ENCODE results near the gene SMG9.
A peak's percentile ranks its signal among the peaks of the same experiment; 100 is the strongest.

The SMG9 gene

GRCh38 chr19:43735957-43736356, 18.8 kb downstream of the SMG9 start:
- H3K9me3 Mint-ChIP-seq: no peaks in the 10 kb centered on the region
- H3K36me3 Mint-ChIP-seq (ENCODE audit: low read depth): peaks cover 86% of the 10 kb centered on the region
- peaks cover 9% of the 10 kb centered on the region for H3K4me1 Mint-ChIP-seq
- H3K4me3 Mint-ChIP-seq: no peak overlapping the region
- no peaks in the 10 kb centered on the region for H3K27me3 Mint-ChIP-seq (ENCODE audit: low read depth)
- TF ChIP-seq CTCF (IDR thresholded peaks at IDR 0.05; ENCODE audit: unreplicated experiment in 3 of 3): no peak
- H3K27ac Mint-ChIP-seq: no peak overlapping the region

- no peaks in the 10 kb centered on the region for H3K27me3 Mint-ChIP-seq (ENCODE audit: low read depth)
- peaks cover 80% of the 10 kb centered on the region for H3K36me3 Mint-ChIP-seq (ENCODE audit: low read depth)
- no peak overlapping the region for H3K4me3 Mint-ChIP-seq
- H3K27ac Mint-ChIP-seq: no peak overlapping the region
- peaks cover 12% of the 10 kb centered on the region for H3K4me1 Mint-ChIP-seq
- no peaks in the 10 kb centered on the region for H3K9me3 Mint-ChIP-seq
- TF ChIP-seq CTCF (IDR thresholded peaks at IDR 0.05; ENCODE audit: unreplicated experiment in 3 of 3): no peak
These were observed 19.7 kb downstream of the SMG9 start for GRCh38 chr19:43735013-43735412.

- no peak overlapping the region for H3K4me3 Mint-ChIP-seq
- no peaks in the 10 kb centered on the region for H3K27me3 Mint-ChIP-seq (ENCODE audit: low read depth)
- no peak for TF ChIP-seq CTCF (IDR thresholded peaks at IDR 0.05; ENCODE audit: unreplicated experiment in 3 of 3)
- peak overlapping the region; percentile 33 to 58 (median 34) for H3K27ac Mint-ChIP-seq
- H3K36me3 Mint-ChIP-seq (ENCODE audit: low read depth): peaks cover 78% of the 10 kb centered on the region
- H3K4me1 Mint-ChIP-seq: peaks cover 13% of the 10 kb centered on the region
- H3K9me3 Mint-ChIP-seq: no peaks in the 10 kb centered on the region
These were observed 22.9 kb downstream of the SMG9 start for GRCh38 chr19:43731846-43732245.

- no peaks in the 10 kb centered on the region for H3K27me3 Mint-ChIP-seq (ENCODE audit: low read depth)
- no peak overlapping the region for H3K27ac Mint-ChIP-seq
- TF ChIP-seq CTCF (IDR thresholded peaks at IDR 0.05; ENCODE audit: unreplicated experiment in 3 of 3): no peak
- H3K36me3 Mint-ChIP-seq (ENCODE audit: low read depth): peaks cover 73% of the 10 kb centered on the region
- no peak overlapping the region for H3K4me3 Mint-ChIP-seq
- no peaks in the 10 kb centered on the region for H3K9me3 Mint-ChIP-seq
- peaks cover 13% of the 10 kb centered on the region for H3K4me1 Mint-ChIP-seq
These were observed 23.4 kb downstream of the SMG9 start for GRCh38 chr19:43731346-43731745.

GRCh38 chr19:43729919-43730318, 24.8 kb downstream of the SMG9 start:
- peaks cover 13% of the 10 kb centered on the region for H3K4me1 Mint-ChIP-seq
- TF ChIP-seq CTCF (IDR thresholded peaks at IDR 0.05; ENCODE audit: unreplicated experiment in 3 of 3): no peak
- no peaks in the 10 kb centered on the region for H3K9me3 Mint-ChIP-seq
- no peak overlapping the region for H3K27ac Mint-ChIP-seq
- no peaks in the 10 kb centered on the region for H3K27me3 Mint-ChIP-seq (ENCODE audit: low read depth)
- no peak overlapping the region for H3K4me3 Mint-ChIP-seq
- H3K36me3 Mint-ChIP-seq (ENCODE audit: low read depth): peaks cover 63% of the 10 kb centered on the region

GRCh38 chr19:43727593-43727853, 27.2 kb downstream of the SMG9 start:
- Mint-ChIP-seq H3K4me1 (peaks cover 12% of the 10 kb centered on the region), H3K9me3 (no peaks in the 10 kb centered on the region), H3K36me3 (ENCODE audit: low read depth) (peaks cover 40% of the 10 kb centered on the region), H3K27me3 (ENCODE audit: low read depth) (no peaks in the 10 kb centered on the region), H3K4me3 (no peak overlapping the region), H3K27ac (no peak overlapping the region)
- no peak for TF ChIP-seq CTCF (IDR thresholded peaks at IDR 0.05; ENCODE audit: unreplicated experiment in 3 of 3)

All from nephron (organoid).